RWPE2 (cell line): Measurements from ENCODE around the gene KSR1.
"Not testable (repeated sequence)": the region's sequence is repeated elsewhere in the genome, so short reads cannot be mapped to it uniquely, and the experiment has no call there.

Source experiments
- ATAC-seq: fragments of 200-7000 bp; cut with Tn5 transposase; 3 replicates; pipeline ENCODE4 v1.9.1; 2021; ENCODE audit warnings: low read depth
- DNase-seq: peaks from one replicate; pipeline ENCODE4 v3.0.0-alpha.2; 2020; ENCODE audit warnings: low spot score
- H3K27ac ChIP-seq: fragments of 450-650 bp; 2 replicates; pipeline ENCODE4 v1.5.1; 2017; ENCODE audit warnings: mild to moderate bottlenecking; ENCODE audit not compliant: poor library complexity, severe bottlenecking
- H3K27me3 ChIP-seq: fragments of 250-450 bp; sonication (Bioruptor Pico); 2 replicates; pipeline ENCODE4 v1.5.1; 2021; ENCODE audit warnings: mild to moderate bottlenecking, moderate library complexity; ENCODE audit not compliant: insufficient read depth, poor library complexity, severe bottlenecking
- H3K36me3 ChIP-seq: fragments of 250-450 bp; sonication (Bioruptor Pico); 2 replicates; pipeline ENCODE4 v1.5.1; 2020; ENCODE audit warnings: low read depth, mild to moderate bottlenecking, moderate library complexity
- H3K4me1 ChIP-seq: fragments of 250-450 bp; sonication (Bioruptor Pico); 2 replicates; pipeline ENCODE4 v1.5.1; 2021; ENCODE audit warnings: mild to moderate bottlenecking, moderate library complexity; ENCODE audit not compliant: insufficient read depth, poor library complexity, severe bottlenecking
- H3K4me3 ChIP-seq: fragments of 250-450 bp; sonication (Bioruptor Pico); 2 replicates; pipeline ENCODE4 v1.5.1; 2021; ENCODE audit warnings: mild to moderate bottlenecking, moderate library complexity; ENCODE audit not compliant: severe bottlenecking
- H3K9me3 ChIP-seq: fragments of 250-450 bp; sonication (Bioruptor Pico); 2 replicates; pipeline ENCODE4 v1.5.1; 2021; ENCODE audit warnings: mild to moderate bottlenecking, moderate library complexity; ENCODE audit not compliant: severe bottlenecking
- TF ChIP-seq, protein P1 (sequence below): fragments of 450-650 bp; IDR thresholded peaks from one replicate; pipeline ENCODE4 v1.5.1; 2017; ENCODE audit warnings: mild to moderate bottlenecking, moderate library complexity; ENCODE audit not compliant: poor library complexity, severe bottlenecking

KSR1 gene

DNA sequence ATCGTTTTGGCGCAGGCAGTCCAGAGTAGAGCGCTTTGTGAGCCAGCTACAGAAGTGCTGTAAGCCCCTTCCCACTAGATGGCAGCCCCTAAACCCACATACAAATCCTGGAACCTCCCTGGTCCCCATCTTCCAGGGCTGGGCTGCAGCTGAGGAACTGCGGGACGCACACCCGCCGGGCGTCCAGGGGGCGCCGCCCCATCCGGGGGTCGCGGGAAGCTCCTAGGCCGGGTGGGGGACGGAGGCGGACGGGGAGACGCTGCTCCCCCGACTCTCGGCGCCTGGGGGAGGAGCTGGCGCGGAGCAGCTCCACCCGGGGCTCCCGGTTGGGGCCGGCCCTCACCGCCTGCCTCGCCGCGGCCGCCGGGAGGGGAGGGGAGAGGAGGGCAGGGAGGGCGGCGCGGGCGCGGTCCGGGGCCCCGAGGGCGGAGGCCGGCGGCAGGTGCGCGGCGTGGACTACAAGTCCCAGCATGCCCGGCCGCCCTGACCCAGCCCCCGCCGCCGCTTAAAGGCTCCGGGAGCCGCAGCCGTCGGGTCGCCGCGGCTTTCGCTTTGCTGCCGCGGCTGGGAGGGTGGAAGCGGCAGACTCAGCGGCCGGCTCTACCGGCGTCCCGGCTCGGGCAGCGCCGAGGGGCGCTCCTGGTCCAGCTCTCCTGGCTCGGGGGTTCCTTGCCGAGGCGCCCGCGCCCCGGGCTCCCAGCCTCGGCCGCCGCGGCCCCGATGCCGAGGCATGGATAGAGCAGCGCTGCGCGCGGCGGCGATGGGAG is at the start of gene KSR1:
Gene KSR1 (plus strand): TSS at position 535 of the 767 bp plus-strand sequence. CDS start 196 bp downstream, at position 731.
- Histone ChIP-seq H3K36me3 (no peaks in the 10 kb centered on the region), H3K27me3 (peaks cover 12% of the 10 kb centered on the region), H3K4me1 (peaks cover 4% of the 10 kb centered on the region), H3K4me3 (peak within 1 kb of the TSS; percentile 76), H3K27ac (no peak within 1 kb of the TSS), H3K9me3 (no peaks in the 10 kb centered on the region)
- ATAC-seq (peak; percentile 87), DNase-seq (peak; percentile 74)
- TF ChIP-seq, protein P1, sequence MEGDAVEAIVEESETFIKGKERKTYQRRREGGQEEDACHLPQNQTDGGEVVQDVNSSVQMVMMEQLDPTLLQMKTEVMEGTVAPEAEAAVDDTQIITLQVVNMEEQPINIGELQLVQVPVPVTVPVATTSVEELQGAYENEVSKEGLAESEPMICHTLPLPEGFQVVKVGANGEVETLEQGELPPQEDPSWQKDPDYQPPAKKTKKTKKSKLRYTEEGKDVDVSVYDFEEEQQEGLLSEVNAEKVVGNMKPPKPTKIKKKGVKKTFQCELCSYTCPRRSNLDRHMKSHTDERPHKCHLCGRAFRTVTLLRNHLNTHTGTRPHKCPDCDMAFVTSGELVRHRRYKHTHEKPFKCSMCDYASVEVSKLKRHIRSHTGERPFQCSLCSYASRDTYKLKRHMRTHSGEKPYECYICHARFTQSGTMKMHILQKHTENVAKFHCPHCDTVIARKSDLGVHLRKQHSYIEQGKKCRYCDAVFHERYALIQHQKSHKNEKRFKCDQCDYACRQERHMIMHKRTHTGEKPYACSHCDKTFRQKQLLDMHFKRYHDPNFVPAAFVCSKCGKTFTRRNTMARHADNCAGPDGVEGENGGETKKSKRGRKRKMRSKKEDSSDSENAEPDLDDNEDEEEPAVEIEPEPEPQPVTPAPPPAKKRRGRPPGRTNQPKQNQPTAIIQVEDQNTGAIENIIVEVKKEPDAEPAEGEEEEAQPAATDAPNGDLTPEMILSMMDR = peak; percentile 49

DNA sequence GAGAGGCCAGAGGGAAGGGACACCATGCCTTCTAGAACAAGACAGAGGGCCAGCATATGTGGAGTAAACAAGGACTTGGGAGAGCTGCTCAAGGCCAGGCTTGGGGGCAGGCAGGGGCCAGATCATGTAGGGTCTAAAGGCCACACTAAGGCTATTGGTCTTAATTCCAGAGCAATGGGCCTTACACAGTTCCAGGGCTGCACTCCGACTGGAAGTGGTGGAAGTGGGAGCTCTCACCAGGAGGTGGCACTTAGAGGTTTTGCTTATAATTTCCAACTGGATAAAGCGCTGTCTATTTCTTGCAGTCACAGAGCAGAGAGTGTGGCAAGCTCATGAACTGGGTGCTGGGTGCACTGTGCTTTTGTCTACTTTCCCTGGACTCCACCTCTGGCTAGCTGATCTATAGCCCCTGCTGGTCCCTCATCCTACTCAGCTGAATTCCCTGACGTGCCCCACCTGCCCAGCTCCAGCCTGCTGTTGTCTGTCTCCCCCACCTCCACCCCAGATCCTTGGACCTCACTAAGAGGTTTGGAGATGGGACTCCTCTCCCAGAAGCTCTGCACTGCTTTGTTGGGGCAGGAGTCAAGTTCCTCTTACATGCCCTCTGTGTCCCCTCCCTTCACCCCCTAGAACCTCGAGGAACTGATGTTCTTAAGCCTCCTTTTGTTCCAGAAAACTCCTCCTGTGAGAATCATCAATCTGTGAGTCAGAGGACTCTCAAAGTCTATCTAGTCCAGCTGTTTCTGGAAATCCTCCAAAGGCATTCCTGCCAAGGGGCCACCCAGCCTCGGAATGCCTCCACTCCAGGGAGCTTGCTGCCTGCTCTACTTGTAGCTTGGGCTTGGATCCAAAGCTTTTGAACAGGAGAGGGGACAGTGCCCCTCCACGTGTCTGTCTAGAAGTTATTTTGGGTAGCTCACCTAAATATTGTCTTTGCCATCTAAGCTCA is 48.1 kb upstream of the KSR1 start:
- no peaks in the 10 kb centered on the region for H3K9me3 ChIP-seq
- DNase-seq (no peak), ATAC-seq (peak; percentile 96)
- TF ChIP-seq, protein P1 = no peak
- peaks cover 10% of the 10 kb centered on the region for H3K4me1 ChIP-seq
- no peak overlapping the region for H3K4me3 ChIP-seq
- no peaks in the 10 kb centered on the region for H3K27me3 ChIP-seq
- H3K27ac ChIP-seq = peak overlapping the region; percentile 55
- no peaks in the 10 kb centered on the region for H3K36me3 ChIP-seq

DNA sequence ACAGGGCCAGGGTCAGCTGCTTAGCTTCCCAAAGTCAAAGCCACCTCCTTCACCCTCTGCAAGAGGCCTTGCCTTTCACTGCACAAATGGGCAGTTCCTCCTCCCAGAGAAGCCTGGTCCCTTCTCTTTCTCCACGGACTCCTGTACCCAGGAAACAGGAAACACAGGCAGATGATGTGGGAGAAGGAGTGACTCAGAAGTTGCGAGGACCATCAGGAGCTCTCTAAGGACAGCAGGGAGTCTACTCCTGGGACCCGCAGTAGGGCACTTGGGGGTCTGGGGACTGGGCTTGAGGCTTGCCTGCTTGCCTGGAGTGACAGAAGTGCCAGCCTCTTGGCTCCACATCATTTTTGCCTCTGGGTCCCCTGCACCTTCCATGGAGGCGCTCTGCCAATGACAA is 47.4 kb upstream of the KSR1 start:
- no peak for DNase-seq
- Histone ChIP-seq H3K9me3 (no peaks in the 10 kb centered on the region), H3K4me1 (peaks cover 10% of the 10 kb centered on the region), H3K4me3 (no peak overlapping the region), H3K27me3 (no peaks in the 10 kb centered on the region), H3K27ac (peak overlapping the region; percentile 55), H3K36me3 (no peaks in the 10 kb centered on the region)
- TF ChIP-seq, protein P1 = no peak
- peak; percentile 51; the same call in 2 of the 3 replicates for ATAC-seq

DNA sequence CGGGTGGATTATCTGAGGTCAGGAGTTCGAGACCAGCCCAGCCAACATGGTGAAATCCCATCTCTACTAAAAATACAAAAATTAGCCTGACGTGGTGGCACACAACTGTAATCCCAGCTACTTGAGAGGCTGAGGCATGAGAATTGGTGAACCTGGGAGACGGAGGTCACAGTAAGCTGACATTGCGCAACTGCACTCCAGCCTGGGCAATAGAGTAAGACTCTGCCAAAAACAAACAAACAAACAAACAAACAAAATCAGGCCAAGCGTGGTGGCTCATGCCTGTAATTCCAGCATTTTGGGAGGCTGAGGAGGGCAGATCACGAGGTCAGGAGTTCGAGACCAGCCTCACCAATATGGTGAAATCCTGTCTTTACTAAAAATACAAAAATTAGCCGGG is 44.1 kb upstream of the KSR1 start:
- ATAC-seq, H3K36me3 ChIP-seq, H3K27ac ChIP-seq, DNase-seq, H3K27me3 ChIP-seq, H3K4me3 ChIP-seq, H3K4me1 ChIP-seq, H3K9me3 ChIP-seq: not testable (repeated sequence)

DNA sequence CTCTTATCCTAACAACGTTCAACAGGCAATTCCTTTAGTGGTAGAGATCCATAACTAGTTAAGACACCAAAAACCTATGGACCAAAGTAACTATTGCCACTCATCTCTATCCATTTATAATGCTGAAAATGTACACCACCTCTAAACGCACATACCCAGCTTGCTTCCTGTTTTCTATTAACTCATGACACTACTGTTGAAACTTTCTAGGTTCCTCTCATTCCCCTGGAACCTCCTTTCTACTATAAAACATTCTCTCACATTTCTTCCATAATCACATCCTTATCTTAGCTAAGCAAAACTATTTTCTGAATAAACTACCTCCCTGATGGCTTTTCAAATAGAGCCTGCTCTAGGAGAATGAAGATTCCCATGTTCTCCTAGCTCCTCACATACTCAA is 42.9 kb upstream of the KSR1 start:
- Histone ChIP-seq H3K4me3 (no peak overlapping the region), H3K4me1 (peaks cover 7% of the 10 kb centered on the region), H3K27me3 (no peaks in the 10 kb centered on the region), H3K27ac (no peak overlapping the region), H3K9me3 (no peaks in the 10 kb centered on the region), H3K36me3 (no peaks in the 10 kb centered on the region)
- ATAC-seq (no peak), DNase-seq (no peak)
- TF ChIP-seq, protein P1 = no peak
